ENCODE measurements around the gene KRI1. TPM values are rescaled to one million over a fixed set of nuclear protein-coding genes. Genes with fewer than 3 reads are reported as not detected.

Gene KRI1
- total RNA-seq, 1 experiment from 2014 or later: 57.4 TPM

GRCh38 chr19:10521461-10522171 is 44.2 kb downstream of the KRI1 start:
- Histone ChIP-seq H3K4me2 (ENCODE audit: insufficient read depth, insufficient read length, low read length) (no peak overlapping the region), H3K9me3 (ENCODE audit: control insufficient read depth, low read depth, low read length) (no peaks in the 10 kb centered on the region), H3K14ac (ENCODE audit: insufficient read depth, low read length) (no peak overlapping the region), H3K4ac (ENCODE audit: low read depth, low read length) (no peak overlapping the region), H2BK5ac (ENCODE audit: insufficient read length, low read length) (no peak overlapping the region), H3K79me1 (ENCODE audit: insufficient read depth, low read depth, low read length, poor library complexity, severe bottlenecking) (no peaks in the 10 kb centered on the region), H2BK15ac (ENCODE audit: low read depth, low read length) (no peak overlapping the region), H3K79me2 (ENCODE audit: insufficient read depth, low read length) (no peaks in the 10 kb centered on the region), H3K23ac (ENCODE audit: insufficient read length, low read depth, low read length) (no peak overlapping the region), H2BK20ac (ENCODE audit: low read depth, low read length, poor library complexity, severe bottlenecking) (no peak overlapping the region), H4K8ac (replicated peaks; ENCODE audit: insufficient read length, low read depth, low read length) (no peak overlapping the region), H3T11ph (ENCODE audit: low read length) (no peak overlapping the region), H3K4me1 (ENCODE audit: insufficient read depth, low read length) (no peaks in the 10 kb centered on the region; the same call in 1 of the 2 replicates), H4K20me1 (ENCODE audit: control insufficient read depth, insufficient read depth, insufficient read length) (no peaks in the 10 kb centered on the region), H2AFZ (ENCODE audit: low read length) (no peak overlapping the region), H3K27me3 (ENCODE audit: insufficient read depth, low read length) (no peaks in the 10 kb centered on the region; the same call in 1 of the 2 replicates), H2AK5ac (ENCODE audit: insufficient read length, low read length) (no peak overlapping the region), H2BK120ac (ENCODE audit: low read depth, low read length, poor library complexity, severe bottlenecking) (no peak overlapping the region), H3K23me2 (ENCODE audit: insufficient read length, low read depth, low read length, poor library complexity, severe bottlenecking) (peaks cover 12% of the 10 kb centered on the region), H2BK12ac (ENCODE audit: insufficient read length, low read depth, low read length) (no peak overlapping the region), H3K56ac (ENCODE audit: insufficient read length, low read depth, low read length) (no peak overlapping the region), H3K18ac (ENCODE audit: insufficient read length, low read depth, low read length) (no peak overlapping the region), H3K27ac (ENCODE audit: insufficient read length, low read depth, low read length) (no peak overlapping the region), H4K5ac (ENCODE audit: insufficient read length, low read depth, low read length) (no peak overlapping the region), H4K91ac (ENCODE audit: insufficient read length, low read depth, low read length) (no peak overlapping the region), H3K9ac (ENCODE audit: extremely low read depth, insufficient read length, low read length) (no peak overlapping the region)
- Mint-ChIP-seq H3K27ac (no peak overlapping the region; a peak in 1 of 7 replicates), H3K4me1 (peaks cover 16 to 22% of the 10 kb centered on the region in 2 experiments), H3K4me3 (no peak overlapping the region), H3K9me3 (no peaks in the 10 kb centered on the region), H3K27me3 (ENCODE audit: low read depth) (peaks cover 20% of the 10 kb centered on the region), H3K36me3 (ENCODE audit: insufficient read depth in 1 of 3, low read depth in 3 of 3) (no peaks in the 10 kb centered on the region)
- DNase-seq: no peak
- WGBS (ENCODE audit: extremely low coverage, insufficient read length, low lambda C conversion rate): no CpG with 5 or more reads among the region's 13 CpGs
- no peak for TF ChIP-seq CTCF (conservative IDR thresholded peaks at IDR 0.05)
